HCEC 1CT (cell line): ENCODE measurements around the gene ALKBH5.

Experiments
- DNase-seq: peaks from one replicate; pipeline ENCODE4 v3.0.0-alpha.2; 2017

ALKBH5 gene

GRCh38 chr17:18225121-18225641 is 41.6 kb downstream of the ALKBH5 start, which contains the start of gene LLGL1:
Gene LLGL1, plus strand, starts transcription at chr17:18225635. Its CDS starts 48 bp downstream, at chr17:18225683.
- peak; percentile 96 for DNase-seq

DNA sequence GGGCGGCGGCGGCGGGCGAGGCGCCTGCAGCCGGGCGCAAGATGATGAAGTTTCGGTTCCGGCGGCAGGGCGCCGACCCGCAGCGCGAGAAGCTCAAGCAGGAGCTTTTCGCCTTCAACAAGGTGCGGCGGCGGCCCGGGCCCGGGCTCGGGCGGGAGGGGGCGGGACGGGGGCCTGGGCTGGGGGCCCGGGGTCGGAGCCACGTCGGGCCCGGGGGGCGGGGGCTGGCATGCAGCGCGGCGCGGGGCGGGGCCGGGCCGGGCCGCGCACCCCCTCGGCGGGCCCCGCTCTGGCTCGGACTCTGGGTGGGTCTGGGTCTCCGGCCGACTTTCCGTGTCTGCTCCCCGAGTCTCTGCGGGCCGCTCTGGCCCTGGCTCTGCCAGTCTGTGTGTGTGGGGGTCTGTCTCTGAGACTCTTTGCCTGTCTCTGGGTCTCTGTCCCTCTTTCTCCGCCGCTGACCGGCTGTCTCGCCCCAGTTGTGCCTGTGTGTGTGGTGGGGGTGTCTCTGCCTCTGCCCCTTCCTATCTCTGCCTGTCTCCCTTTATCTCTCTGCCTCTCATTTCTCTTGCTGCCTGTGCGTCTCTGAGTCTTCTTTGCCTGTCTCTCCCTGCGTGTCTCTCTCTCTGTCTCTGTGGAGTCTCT is 42.1 kb downstream of the ALKBH5 start:
- DNase-seq = no peak

DNA sequence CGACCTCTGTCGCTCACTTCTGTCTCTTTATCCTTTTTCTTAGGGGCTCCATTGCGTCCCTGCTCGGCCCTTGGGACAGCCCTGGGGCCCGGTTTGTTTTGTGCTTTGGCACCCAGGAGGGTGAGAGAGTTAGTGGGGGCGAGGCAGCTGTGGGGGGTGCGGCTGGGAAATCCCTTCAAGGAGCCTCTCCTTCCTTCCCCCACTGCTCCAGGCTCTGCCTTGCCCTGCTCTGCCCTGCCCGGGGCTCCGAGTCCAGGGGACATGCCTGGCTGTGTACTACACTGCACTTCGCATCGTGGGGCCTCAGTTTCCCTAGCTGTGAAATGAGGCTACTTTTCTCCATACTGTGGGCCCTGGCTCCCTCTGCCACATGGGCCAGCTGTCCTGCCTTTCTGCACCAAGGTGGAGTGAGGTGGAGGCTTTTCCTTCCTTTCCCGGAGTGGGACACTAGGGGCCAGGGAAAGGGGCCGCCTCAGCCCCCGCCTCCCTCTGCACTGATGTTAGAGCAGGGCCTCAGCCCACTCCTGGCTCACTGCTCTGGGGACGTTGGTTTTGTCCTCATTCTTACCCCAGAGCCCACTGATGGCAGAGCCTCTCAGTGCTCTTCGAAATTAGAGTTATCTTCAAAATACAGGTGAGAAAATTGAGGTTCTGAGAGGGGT is 42.8 kb downstream of the ALKBH5 start:
- DNase-seq = no peak

DNA sequence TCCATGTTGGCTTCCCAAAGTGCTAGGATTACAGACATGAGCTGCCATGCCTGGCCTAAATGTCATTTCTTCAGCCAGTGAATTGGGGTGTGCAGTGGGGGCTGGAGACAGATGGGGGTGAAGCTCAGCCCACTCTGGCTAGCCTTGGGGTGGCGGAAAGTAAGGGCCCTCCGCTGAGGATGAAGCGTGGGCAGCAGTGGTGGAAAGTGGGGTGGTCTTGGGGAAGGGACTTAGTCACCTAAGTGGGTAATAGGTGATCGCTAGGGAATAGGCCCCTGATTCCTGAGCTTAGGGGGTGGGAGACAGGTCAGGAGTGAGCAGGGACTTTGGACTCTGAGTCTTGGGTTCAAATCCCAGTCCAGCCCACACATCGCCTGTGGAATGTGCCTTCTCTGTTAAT is 44.0 kb downstream of the ALKBH5 start:
- no peak for DNase-seq

GRCh38 chr17:18228176-18228682 is 44.6 kb downstream of the ALKBH5 start:
- DNase-seq = no peak

DNA sequence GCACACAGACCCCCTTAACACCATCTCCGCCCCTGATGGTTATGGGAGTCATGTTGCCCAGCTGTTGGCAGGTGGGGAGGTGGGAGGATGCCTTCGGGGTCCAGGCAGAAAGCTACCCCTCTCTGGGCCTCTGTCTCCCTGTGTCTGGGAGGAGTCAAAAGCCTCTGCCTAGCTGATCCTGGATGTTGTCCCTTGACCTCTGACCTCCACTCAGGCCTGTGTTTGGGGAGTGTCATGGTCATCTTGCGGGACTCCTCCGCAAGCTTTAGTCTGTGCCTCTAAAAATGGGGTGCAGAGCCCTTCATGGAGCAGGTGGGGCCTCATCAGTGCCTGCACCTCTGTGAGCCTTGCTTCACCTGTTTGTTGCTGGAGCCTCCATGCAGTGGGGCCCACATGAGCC is 45.6 kb downstream of the ALKBH5 start:
- no peak for DNase-seq

DNA sequence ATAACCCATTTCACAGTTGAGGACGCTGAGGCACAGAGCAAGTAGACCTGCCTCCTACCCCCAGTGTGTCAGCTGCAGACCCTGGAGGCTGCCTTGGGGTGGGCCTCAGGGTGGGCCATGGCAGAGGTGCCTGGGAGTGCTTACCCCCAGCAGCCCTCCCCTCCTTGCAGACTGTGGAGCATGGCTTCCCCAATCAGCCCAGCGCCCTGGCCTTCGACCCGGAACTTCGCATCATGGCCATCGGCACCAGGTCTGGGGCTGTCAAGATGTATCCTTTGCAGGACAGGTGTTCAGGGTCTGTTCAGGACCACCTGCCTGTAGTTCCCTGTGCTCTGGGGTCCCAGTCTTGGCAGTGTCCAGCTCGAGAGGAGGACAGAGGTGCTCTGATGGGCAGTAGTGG is 46.1 kb downstream of the ALKBH5 start:
- no peak for DNase-seq

DNA sequence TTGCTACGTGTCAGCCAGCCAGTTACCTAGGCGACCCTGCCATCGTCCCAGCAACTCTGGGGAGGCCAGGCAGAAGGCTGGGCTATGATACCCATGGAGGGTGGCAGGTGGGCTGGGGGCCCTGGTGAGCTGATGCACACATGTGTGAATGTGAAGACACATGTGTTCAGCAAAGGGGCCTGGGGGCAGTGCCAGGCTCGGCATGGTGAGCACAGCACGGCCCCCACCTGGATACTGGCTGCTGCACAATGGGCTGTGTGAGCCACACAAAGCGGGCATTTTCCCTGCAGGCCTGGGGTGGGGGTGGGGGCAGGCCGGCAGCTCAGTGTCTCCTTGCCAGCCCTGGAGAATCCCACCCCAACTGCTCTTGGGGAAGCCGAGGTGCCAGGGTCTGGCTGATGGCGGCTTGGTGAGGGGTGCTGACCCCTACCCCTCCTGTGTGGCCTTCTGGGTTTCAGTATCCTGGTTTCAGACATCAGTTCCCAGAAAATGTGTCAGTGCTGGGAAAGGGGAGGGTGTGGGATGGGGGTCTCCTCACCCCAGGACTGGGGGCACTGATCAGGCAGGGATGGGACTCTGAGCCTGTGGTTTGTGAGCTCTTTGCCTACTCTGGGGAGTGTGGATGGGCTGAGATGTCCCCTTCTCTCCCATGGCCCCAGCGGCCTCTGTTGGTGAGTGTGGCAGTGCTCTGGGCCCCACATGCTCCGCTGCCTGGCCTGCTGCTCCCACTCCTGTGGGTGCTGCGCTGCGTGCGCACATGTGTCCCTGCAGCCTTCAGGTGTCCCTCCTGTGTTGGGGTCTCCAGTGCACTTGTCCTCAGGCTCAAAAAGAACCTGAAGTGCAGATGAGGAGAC is 46.9 kb downstream of the ALKBH5 start:
- DNase-seq = no peak

DNA sequence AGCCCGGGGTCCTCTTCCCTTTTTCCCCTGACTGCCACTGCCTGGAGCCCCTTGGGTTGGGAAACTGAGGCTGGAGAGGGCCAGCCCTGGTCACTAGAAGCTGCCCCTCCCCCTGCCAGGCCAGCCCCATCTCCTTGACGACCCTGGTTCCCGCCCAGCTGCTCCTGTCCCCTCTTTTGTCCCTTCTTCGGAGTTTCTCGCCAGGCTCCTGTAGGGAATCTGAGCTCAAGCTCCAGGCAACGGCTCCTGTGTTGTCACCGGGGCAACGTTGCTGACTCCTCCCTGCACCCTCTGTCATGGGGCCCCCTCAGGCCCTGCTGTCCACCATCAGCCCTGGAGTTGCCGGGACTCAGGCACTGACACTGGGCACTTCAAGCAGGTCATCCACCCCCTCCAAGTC is 47.5 kb downstream of the ALKBH5 start:
- no peak for DNase-seq

- no peak for DNase-seq
Measured at GRCh38 chr17:18233803-18234518, 50.3 kb downstream of the ALKBH5 start.

GRCh38 chr17:18234853-18235380 is 51.3 kb downstream of the ALKBH5 start:
- DNase-seq = no peak

- peak; percentile 11 for DNase-seq
Measured at GRCh38 chr17:18235743-18236256, 52.2 kb downstream of the ALKBH5 start.

DNA sequence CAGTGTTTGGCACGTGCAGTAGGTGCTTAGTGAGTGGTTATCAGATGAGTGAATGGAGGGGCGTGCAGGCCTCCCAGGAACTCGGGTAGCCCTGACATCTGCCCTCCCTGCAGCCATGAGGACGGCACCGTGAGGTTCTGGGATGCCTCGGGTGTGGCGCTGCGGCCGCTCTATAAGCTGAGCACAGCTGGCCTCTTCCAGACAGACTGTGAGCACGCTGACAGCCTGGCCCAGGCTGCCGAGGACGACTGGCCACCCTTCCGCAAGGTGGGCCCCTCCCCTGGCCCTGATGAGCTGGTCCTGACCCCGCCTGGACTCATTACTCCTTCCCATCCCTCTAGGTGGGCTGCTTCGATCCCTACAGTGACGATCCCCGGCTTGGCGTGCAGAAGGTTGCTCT is 52.9 kb downstream of the ALKBH5 start:
- DNase-seq = no peak

DNA sequence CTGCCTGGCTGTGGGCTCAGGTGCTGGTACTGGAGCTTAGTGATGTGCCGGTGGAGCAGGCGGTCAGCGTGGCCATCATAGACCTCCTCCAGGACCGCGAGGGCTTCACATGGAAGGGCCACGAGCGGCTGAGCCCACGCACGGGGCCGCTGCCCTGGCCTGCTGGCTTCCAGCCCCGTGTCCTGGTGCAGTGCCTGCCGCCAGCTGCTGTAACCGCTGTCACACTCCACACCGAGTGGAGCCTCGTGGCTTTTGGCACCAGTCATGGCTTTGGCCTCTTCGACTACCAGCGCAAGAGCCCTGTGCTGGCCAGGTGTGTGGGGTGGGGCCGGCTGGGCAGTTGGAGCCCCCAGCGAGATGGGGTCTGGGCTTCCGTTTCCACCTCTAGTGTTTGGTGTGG is 53.8 kb downstream of the ALKBH5 start:
- DNase-seq = no peak

- no peak for DNase-seq
Measured at GRCh38 chr17:18238299-18238698, 54.7 kb downstream of the ALKBH5 start.

DNA sequence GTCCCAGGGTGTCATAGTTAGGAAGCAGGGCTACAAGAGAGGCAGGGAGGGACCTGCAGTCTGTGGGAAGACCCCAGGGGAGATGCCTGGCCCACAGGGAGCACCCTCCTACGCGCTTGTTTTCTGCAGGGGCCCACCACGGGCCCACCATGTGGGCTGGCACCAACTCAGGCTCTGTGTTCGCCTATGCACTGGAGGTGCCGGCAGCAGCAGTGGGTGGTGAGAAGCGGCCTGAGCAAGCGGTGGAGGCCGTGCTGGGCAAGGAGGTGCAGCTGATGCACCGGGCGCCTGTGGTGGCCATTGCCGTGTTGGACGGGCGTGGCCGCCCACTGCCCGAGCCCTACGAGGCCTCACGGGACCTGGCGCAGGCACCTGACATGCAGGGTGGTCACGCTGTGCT is 56.8 kb downstream of the ALKBH5 start:
- DNase-seq = no peak

- no peak for DNase-seq
Measured at GRCh38 chr17:18241229-18241871, 57.7 kb downstream of the ALKBH5 start.

GRCh38 chr17:18245038-18245776 is 61.6 kb downstream of the ALKBH5 start:
- DNase-seq = no peak

GRCh38 chr17:18246109-18246725 is 62.6 kb downstream of the ALKBH5 start:
- DNase-seq = no peak

GRCh38 chr17:18246880-18247612 is 63.4 kb downstream of the ALKBH5 start:
- no peak for DNase-seq
